ENCODE measurements around the gene PAM.

GRCh38 chr5:102762095-102762534, 7.0 kb downstream of the PAM start:
- TF ChIP-seq CTCF (IDR thresholded peaks at IDR 0.05) (no peak), POLR2A (IDR thresholded peaks at IDR 0.05) (no peak)

All from testis (tissue), 2 donors.